GM19455 (cell line): Measurements from ENCODE around the gene AGR3.
A peak's percentile ranks its signal among the peaks of the same experiment; 100 is the strongest.

Experiments
- ATAC-seq: cut with Tn5 transposase; IDR thresholded peaks from one replicate; pipeline ENCODE4 v1.9.1; 2021; ENCODE audit not compliant: unreplicated experiment

The AGR3 gene

GRCh38 chr7:16881844-16882243, at the start of gene AGR3:
Gene AGR3, minus strand, starts transcription at chr7:16881983. Its CDS starts 3,365 bp downstream, at chr7:16878618.
- ATAC-seq: no peak

DNA sequence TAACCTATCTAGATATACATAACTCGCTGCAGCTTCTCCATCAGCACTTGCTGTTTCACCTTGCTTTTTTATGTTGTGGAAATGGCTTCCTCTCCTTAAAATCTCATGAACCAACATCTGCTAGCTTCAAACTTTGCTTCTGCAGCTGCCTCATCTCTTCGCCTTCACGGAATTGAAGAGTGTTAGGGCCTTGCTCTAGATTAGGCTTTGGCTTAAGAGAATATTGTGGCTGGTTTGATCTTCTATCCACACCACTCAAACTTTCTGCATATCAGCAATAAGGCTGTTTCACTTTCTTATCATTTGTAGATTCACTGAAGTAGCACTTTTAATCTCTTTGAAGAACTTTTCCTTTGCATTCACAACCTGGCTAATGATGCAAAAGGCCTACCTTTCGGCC, 49.2 kb upstream of the AGR3 start:
- no peak for ATAC-seq

- ATAC-seq: peak; percentile 67
Observed at GRCh38 chr7:16929146-16929762, 47.5 kb upstream of the AGR3 start.

- ATAC-seq: no peak
Observed at GRCh38 chr7:16926861-16927260, 45.1 kb upstream of the AGR3 start.

- ATAC-seq: no peak
Observed at GRCh38 chr7:16926283-16926682, 44.5 kb upstream of the AGR3 start.

DNA sequence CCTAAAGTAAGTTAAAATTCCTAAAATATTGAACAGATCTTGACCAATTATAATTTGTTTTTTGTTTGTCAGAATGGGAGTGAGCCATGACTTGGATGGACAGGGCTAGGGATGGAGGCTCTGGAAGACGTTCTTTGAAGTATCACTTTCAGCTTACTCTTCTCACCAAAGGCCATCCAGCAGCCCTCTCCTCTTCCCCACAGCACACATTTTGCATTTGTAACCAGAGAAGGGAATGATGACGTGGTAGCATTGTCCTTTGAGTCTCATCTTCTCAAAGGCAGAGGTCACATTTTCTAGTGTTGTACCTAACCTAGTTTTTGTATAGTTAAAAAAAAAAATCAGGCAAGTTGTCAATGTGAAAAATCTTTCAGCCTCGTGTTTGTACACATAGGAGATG, 43.8 kb upstream of the AGR3 start:
- no peak for ATAC-seq

DNA sequence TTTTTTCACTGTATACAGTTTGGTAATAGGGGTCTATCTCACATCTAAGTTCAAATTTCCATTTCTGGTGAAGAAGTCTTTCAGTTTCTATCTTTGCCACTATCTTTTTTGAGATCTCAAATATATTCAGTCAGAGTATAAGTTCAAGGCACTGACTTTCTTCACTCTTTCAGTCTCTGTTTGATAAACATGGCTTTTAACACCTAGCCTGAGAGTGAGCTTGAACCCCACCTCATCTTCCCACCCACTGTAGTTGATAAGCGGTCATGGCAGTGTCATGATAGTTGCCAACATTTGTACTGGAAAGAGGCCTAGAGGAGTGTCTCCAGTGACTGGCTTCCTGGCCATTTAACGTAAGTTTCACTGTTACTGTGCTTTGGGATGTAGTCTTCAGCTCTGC, 41.2 kb upstream of the AGR3 start:
- ATAC-seq: no peak

DNA sequence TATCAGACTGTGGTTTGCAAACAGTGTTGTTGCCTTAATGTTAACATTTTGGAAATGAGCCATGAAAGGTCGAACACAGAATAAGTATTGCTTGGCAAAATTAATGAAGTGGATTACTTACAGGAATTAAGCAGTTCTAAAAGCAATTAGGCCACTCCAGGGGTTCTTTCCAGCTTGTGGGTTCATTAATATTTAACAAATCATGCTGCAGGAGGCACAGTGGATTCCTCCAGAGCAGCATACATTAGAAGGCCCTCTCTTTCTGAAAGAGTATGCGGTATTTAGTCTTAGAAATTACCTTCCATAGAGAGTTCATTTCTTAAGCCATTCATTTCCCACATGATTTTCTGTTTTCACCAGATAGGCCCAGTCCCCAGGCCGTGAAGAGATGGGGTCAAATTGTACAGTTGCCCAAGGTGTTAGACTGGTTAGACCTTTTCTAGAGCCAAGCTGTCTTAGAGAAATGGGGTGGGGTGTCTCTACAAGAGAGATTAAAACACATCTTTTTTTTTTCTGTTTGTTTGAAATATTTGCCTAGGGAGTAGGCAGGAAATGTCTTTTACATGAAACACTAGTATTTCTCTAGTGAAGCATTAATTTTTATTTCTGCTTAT, 40.0 kb upstream of the AGR3 start:
- ATAC-seq: no peak

DNA sequence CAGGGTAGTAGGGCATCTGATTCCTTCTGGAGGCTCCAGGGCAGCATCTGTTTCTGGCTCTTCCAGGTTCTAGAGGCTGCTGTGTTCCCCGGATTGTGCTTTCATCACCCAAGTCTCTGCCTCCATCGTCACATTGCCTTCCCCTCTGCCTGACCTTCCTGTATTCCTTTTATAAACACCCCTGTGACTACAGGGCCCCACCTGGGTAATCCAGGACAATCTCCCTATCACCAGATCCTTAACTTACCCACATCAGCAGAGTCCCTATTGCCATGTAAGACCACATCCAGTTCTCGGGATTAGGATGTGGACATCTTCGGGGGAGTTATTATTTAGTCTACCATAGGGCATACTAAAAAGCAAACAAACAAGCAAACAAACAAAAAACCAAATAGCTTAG, 39.4 kb upstream of the AGR3 start:
- ATAC-seq: no peak

DNA sequence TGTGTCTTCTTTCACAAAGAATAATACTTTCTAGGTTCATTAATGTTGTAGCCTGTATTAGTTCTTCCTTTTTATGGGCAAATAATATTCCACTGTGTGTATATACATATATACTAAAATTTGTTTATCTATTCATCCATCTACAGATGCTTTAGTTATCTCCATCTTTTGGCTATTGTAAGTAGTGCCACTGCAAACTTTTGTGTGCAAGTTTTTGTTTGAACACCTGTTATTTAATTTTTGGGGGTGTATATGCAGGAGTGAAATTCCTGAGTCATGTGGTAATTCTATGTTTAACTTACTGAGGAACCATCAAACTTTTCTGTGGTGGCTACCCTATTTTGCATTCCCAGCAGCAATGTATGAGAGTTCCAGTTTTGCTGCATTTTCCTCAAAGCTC, 37.7 kb upstream of the AGR3 start:
- no peak for ATAC-seq

DNA sequence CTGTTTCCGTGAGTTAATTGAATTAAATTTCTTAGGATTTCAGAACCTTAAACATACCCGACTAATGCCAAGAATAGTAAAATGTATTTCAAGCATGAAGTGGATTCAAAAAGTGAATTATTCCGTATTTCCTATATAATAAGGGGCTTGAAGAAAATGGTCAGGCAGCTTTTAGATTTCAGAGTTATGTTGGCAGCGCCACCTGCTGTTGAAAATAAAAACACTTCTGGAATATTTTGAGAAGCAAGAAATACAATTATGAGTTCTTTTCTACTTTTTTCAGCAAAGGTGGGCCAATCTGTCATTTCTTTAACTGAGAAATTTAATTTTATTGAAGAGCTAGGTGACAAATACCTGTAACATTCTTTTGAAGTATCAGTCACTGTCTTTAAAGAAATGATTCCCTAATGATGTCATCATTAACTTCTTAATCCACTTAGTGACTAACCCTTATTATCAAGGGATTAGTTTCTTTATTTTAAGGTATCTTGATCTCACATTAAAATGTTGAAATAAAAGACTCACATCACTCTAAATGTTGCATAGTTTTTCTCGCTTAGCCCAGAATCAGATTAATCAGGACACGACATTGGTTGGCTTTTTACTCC, 36.6 kb upstream of the AGR3 start:
- no peak for ATAC-seq

DNA sequence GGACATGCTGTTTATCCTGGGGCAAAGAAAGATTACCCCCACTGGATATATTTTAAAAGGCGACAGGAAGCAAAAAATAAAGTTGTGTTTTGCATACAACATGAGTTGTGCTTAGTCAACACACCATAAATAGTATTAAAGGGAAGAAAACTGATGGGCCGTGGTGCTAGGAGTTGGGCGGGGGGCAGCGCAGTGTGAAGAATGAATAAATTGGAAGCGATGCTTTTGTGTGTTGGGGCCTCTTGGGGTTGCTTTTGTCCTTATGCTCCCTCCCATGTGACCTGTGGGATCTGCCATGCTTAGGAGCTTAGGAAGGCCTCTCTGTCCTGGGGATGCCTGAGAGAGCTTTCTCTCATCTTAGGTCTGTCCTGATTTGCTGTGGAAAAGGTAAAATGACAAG, 35.0 kb upstream of the AGR3 start:
- no peak for ATAC-seq

DNA sequence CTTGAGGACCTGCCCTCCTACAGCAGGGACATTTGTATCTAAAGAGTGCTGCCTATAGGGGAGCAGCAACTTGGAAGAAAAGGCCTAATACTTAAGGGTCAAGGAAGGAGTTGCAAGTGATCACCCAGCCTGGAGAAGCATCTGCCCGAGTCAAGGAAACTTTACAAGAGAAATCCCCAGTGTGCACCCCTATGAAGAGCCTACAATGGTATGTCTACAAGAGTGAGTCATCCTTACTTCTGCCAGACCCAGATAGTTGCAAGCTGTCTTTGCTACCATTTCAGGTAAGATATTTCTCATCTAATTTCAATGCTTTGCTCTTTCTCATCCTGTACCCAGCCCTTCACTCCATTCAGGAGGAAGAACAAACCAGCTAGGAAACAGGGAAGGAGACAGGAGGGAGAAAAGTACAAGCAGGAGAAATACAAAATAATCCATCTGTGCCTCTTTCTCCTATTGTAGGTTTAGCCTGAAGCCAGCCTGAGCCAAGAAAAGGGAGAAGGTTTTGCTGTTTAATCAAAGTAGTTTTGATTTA, 34.4 kb upstream of the AGR3 start:
- ATAC-seq: no peak

GRCh38 chr7:16915405-16915804, 33.6 kb upstream of the AGR3 start:
- no peak for ATAC-seq

DNA sequence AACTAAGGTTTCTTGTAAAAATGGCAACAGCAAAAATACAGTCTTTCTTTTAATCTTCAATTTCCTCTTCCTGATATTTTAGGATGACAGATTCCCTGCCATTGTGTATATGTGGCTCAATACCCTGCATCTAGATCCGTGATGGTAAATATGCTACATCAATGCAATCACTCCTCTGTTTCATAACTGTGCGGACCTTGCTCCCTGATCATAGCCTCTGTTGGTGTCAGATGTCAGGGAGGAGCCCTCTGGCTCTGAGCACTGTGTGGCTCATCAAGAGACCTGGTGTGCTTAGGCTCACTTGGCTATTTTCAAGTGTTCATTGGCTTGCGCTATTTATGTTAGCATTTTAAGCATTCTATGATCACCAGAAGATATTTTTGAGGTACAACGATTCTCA, 33.0 kb upstream of the AGR3 start:
- no peak for ATAC-seq

- ATAC-seq: no peak
Observed at GRCh38 chr7:16913643-16914042, 31.9 kb upstream of the AGR3 start.

DNA sequence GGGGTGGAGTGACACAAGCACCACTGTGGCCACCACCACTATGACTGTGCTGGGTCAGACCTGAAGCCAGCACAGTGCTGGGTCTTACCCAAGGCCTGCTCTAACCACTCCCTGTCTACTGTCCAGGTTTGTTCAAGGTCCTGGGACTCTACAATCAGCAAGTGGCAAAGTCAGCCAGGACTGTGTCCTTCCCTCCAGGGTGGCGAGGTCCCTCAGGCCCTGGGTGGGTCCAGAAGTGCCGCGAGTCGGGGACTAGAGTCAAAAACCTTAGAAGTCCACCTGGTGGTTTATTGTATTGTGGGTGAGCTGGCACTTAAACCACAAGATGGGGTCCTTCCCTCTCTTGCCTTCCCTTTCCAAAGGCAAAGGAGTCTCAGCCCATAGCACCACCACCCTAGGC, 30.8 kb upstream of the AGR3 start:
- no peak for ATAC-seq

DNA sequence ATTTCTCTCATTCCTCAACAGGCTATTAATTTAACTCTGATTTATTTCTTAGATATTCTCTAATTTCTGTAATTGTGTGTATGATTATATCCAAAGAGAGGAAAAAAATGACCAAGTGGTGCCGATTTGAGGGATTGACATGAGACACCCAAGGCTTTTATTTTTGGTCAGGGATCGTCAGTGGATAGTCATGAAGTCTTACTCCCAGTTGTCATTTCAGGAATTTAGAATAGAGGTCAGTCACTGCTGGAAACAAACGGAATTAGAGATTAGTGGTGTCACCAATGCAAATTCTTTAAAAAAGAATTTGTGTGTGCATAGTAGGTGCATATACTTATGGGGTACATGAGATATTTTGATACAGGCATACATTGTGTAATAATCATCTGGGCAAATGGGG, 26.8 kb upstream of the AGR3 start:
- no peak for ATAC-seq

DNA sequence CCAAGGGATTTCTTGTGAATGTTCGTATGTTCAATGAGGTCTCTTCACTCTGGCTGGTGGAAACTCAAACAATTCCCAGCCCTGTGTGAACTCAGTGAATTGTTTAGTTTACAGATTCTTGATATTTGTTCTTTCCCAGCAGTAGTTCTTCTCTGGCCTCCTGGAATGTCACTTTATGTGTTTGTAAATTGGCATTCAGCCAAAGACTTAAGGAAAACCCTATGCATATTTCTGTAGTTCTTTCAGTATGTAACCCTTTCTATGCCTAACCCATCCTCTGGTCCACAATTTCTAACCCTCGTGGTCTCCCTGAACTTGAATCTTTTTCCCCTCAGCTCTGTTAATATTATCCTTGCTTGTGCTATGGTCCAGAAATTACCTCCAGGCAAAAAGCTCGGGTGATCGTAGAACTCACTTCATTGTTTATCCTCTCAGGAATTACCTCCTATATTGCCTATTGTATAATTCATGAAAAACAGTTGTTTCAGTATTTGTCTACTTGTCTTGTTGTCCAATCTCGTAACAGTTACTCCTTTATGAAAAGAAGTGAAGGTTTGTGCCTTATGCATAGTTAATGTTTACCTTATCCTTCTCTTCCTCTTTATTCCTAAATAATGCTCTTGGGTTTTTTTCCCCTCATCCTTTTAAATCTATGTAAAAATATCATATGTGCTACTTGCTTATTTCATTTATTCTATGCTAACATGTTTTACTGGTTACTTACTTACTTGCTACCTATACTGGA, 23.7 kb upstream of the AGR3 start:
- ATAC-seq: no peak

DNA sequence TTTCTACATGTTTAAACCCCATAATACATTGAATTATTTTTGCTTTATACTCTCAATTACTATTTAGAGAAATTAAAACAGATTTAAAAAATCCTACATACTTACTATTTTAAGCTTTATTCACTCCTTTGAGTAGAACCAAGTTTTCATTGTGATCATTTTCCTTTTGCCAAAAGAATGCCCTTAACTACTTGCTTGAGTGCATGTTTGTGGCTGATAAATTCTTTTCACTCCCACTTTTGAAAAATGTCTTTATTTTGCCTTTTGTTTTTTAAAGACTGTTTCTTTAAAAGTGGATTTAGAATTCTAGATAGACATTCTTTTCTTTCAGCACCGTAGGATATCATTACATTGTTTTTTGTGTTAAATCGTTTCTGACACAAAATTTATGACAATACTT, 22.3 kb upstream of the AGR3 start:
- ATAC-seq: no peak

DNA sequence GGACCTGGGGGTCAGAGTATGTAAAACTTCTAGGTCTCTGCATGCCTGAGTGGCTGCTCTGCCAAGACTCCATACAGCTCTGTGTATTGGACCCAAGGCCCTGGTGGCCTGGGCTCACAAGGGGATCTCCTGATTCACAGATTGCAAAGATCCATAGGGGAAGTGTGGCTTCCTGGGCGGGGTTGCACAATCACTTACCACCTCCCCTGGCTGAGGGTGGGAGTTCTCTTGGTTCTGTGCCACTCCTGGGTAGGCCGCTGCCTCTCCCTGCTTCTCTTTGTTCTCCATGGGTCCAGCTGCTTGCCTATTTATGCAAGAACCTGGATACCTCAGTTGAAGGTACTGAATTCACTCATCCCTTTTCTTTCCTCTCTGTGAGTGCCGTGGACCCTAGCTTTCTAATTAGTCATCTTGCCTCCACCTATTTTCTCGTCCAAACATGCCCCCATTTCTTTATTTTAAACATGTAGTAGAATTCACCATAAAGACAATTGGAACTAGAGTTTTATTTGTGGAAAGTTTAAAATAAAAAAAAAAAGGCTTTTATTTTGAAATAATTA, 18.5 kb upstream of the AGR3 start:
- ATAC-seq: no peak
